ENCODE results near the gene GPC6.

GPC6 gene

GRCh38 chr13:93554514-93554913 is 327.9 kb downstream of the GPC6 start:
- H3K4me3 ChIP-seq (ENCODE audit: low read depth, low read length), result no peak overlapping the region
- TF ChIP-seq, protein P1, sequence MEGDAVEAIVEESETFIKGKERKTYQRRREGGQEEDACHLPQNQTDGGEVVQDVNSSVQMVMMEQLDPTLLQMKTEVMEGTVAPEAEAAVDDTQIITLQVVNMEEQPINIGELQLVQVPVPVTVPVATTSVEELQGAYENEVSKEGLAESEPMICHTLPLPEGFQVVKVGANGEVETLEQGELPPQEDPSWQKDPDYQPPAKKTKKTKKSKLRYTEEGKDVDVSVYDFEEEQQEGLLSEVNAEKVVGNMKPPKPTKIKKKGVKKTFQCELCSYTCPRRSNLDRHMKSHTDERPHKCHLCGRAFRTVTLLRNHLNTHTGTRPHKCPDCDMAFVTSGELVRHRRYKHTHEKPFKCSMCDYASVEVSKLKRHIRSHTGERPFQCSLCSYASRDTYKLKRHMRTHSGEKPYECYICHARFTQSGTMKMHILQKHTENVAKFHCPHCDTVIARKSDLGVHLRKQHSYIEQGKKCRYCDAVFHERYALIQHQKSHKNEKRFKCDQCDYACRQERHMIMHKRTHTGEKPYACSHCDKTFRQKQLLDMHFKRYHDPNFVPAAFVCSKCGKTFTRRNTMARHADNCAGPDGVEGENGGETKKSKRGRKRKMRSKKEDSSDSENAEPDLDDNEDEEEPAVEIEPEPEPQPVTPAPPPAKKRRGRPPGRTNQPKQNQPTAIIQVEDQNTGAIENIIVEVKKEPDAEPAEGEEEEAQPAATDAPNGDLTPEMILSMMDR (IDR thresholded peaks at IDR 0.05; ENCODE audit: low read depth, low read length), result no peak

DNA sequence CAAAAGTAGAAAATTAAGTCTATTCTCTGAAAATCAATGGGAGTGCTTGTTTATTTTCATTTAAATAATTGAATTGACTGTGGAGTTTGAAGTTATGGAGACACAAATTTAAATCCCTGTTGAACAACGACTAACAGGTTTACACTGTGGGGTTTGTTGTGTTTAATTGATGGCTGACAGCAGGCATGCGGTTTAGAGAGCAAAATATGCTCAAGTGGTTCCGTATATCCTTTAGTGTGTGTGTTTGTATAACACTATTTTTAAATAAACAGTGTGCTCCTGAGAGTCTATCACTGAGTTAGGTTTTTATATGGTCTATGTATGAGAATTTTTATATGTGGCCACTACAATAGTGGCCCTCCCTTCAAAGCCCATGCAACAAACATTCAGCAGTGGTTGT is 332.0 kb downstream of the GPC6 start:
- no peak overlapping the region for H3K4me3 ChIP-seq (ENCODE audit: low read depth, low read length)
- TF ChIP-seq, protein P1 (IDR thresholded peaks at IDR 0.05; ENCODE audit: low read depth, low read length), result no peak

GRCh38 chr13:93559718-93560117 is 333.1 kb downstream of the GPC6 start:
- no peak overlapping the region for H3K4me3 ChIP-seq (ENCODE audit: low read depth, low read length)
- TF ChIP-seq, protein P1 (IDR thresholded peaks at IDR 0.05; ENCODE audit: low read depth, low read length), result no peak

DNA sequence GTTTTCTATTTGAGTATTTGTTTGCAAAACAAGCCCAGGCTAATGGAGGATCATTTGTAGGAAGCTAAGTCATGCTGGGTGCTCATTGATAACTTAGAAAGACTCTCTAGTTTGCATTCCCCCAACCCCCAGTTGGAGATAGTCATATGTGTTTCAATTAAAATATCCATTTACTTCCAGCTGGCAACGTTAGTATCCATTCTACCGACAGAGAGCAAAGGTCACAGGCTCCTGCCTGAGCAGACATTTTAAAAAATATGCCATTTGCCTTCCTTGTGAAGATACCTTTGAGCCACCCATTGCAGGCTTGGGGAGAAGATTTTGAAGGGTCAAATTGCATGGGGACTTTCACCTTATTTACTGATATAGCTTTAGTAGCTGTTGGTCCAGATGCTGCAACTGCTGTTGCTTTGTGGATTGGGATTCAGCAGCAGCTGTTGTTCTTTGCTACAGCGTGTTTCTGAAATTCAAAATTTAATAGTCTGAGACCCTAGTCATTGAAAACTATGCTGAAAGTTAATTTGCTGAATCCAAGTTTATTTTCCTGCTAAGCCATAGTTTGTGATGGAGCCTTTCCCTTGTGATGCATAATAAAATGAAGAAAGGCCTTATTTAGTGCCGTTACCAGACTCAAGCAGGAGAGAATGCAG is 335.1 kb downstream of the GPC6 start:
- H3K4me3 ChIP-seq (ENCODE audit: low read depth, low read length), result no peak overlapping the region
- TF ChIP-seq, protein P1 (IDR thresholded peaks at IDR 0.05; ENCODE audit: low read depth, low read length), result no peak

GRCh38 chr13:93562676-93563075 is 336.1 kb downstream of the GPC6 start:
- TF ChIP-seq, protein P1 (IDR thresholded peaks at IDR 0.05; ENCODE audit: low read depth, low read length), result no peak
- no peak overlapping the region for H3K4me3 ChIP-seq (ENCODE audit: low read depth, low read length)

- no peak overlapping the region for H3K4me3 ChIP-seq (ENCODE audit: low read depth, low read length)
- TF ChIP-seq, protein P1 (IDR thresholded peaks at IDR 0.05; ENCODE audit: low read depth, low read length), result no peak
These were observed 350.5 kb downstream of the GPC6 start for GRCh38 chr13:93577105-93577504.

DNA sequence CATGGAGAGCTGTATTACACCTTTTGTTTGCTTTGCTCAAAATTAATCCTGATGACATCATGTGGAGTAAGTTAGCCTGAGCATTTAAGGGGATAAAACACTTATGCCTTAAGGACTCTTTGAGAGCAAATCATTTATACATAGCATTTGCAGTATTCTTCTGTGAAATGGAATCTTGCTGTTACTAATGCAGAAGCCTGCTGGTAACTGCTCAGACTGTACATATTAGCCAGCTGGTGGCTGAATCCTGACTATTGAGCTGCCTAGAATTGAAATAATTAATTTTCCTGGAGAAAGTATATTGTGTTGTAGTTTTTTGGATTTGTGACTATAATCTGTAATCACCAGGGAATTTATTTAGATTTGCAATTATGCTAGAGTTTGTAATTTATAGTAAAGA is 363.2 kb downstream of the GPC6 start:
- TF ChIP-seq, protein P1 (IDR thresholded peaks at IDR 0.05; ENCODE audit: low read depth, low read length), result no peak

More for the DNA sequence above, 363.2 kb downstream of the GPC6 start:
- H3K4me3 ChIP-seq (ENCODE audit: low read depth, low read length), result no peak overlapping the region

Data from WI38 (cell line).